Measurements from ENCODE around the gene CERS6. TPM values are rescaled to one million over a fixed set of nuclear protein-coding genes. Genes with fewer than 3 reads are reported as not detected.
"Not testable (repeated sequence)": the region's sequence is repeated elsewhere in the genome, so short reads cannot be mapped to it uniquely, and the experiment has no call there.

The CERS6 gene, protein sequence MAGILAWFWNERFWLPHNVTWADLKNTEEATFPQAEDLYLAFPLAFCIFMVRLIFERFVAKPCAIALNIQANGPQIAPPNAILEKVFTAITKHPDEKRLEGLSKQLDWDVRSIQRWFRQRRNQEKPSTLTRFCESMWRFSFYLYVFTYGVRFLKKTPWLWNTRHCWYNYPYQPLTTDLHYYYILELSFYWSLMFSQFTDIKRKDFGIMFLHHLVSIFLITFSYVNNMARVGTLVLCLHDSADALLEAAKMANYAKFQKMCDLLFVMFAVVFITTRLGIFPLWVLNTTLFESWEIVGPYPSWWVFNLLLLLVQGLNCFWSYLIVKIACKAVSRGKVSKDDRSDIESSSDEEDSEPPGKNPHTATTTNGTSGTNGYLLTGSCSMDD
- 10 to 100 TPM; 11.9 to 12.2 TPM for total RNA-seq

DNA sequence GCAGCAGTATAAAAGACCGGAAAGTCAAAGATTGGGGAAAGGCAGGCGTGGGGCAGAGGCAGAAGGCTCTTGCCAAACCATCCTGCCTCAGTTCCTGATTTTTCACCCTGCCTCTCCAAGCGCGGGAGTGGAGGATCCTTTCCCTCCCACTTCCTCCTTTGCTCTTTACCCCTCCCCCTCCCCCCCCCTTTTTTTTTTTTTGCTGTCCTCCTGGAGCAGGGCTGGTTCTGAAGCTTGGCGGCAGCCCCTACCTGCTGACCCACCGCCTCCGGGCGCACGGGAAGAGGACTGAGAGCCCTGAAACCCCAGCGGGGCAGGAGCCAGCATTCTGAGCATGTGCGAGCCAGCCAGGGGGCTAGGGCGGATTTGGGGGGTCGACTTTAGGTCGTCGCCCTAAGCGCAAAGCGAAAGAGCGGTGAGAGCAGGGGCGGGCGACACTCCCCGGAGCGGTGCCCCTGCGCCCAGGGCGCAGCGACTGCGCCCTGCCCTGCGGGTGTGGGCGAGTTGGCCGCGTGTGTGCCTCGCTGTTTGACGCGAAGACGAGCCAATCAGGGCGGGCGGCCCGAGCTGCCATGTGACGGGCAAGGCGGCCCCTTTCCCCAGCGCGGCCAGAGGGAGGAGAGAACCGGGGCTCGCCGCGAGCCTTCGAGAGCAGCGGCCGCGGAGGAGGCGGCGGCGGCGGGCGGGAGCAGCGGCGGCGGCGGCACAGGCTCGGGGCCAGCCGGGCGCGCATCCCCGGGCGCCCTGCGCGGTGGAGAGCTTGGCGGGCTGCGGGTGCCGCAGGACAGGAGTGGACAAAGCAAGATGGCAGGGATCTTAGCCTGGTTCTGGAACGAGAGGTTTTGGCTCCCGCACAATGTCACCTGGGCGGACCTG lies at the start of gene CERS6:
Gene CERS6, plus strand, starts transcription at position 628 of the 876 bp plus-strand sequence. Its CDS starts 177 bp downstream, at position 805.
- peaks cover 26% of the 10 kb centered on the region for H3K4me1 Mint-ChIP-seq
- no peaks in the 10 kb centered on the region for H3K9me3 Mint-ChIP-seq
- H3K4me3 Mint-ChIP-seq = no peak within 1 kb of the TSS
- peaks cover 7% of the 10 kb centered on the region for H3K36me3 Mint-ChIP-seq
- ATAC-seq (ENCODE audit: low read depth) = peak; percentile 95
- no peaks in the 10 kb centered on the region for H3K27me3 Mint-ChIP-seq
- H3K27ac Mint-ChIP-seq = peak within 1 kb of the TSS; percentile 80
- POLR2A ChIA-PET = interaction anchor here (0.8 to 1.8 kb wide), 6 partner anchors 10 to 301 kb away, joined by 3 to 12 read pairs (median 5); no protein-coding TSS in a partner anchor
- DNase-seq = peak; percentile 88

DNA sequence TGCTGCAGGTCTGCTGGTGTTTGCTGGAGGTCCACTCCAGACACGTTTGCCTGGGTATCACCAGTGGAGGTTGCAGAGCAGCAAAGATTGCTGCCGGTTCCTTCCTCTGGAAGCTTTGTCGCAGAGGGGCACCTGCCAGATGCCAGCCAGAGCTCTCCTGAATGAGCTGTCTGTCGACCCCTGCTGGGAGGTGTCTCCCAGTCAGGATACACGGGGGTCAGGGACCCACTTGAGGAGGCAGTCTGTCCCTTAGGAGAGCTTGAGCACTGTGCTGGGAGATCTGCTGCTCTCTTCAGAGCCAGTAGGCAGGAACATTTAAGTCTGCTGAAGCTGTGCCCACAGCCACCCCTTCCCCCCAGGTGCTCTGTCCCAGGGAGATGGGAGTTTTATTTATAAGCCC lies 43.8 kb upstream of the CERS6 start:
- H3K4me1 Mint-ChIP-seq; DNase-seq; H3K27ac Mint-ChIP-seq; H3K4me3 Mint-ChIP-seq; ATAC-seq (ENCODE audit: low read depth); H3K27me3 Mint-ChIP-seq; POLR2A ChIA-PET: not testable (repeated sequence)
- Mint-ChIP-seq H3K9me3 (peaks cover 24% of the 10 kb centered on the region), H3K36me3 (peaks cover 12% of the 10 kb centered on the region)

DNA sequence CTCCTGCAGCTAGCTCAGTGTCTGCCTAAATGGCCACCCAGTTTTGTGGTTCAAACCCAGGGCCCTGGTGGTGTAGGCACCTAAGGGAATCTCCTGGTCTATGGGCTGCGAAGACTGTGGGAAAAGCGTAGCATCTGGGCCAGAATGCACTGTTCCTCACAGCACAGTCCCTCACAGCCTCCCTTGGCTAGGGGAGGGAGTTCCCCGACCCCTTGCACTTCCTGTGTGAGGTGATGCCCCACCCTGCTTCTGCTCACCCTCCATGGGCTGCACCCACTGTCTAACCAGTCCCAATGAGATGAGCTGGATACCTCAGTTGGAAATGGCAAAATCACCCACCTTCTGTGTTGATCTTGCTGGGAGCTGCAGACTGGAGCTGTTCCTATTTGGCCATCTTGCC lies 43.0 kb upstream of the CERS6 start:
- POLR2A ChIA-PET, H3K27ac Mint-ChIP-seq, H3K27me3 Mint-ChIP-seq: not testable (repeated sequence)

DNA sequence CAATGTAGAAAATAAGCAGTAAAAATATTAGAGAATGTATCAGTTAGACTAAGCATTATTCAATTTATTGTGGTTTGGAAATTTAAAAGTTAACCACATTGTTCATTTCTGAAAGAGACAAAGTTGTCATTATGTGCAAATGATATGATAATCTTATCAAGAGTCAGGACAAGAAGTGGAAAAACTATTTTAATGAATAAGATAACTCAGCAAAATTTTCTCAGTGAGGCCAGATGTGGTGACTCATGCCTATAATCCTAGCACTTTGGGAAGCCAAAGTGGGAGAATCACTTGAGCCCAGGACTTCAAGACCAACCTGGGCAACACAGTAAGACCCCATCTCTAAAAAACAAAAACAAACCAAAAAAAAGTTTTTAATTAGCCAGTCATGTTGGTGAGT lies 39.5 kb upstream of the CERS6 start:
- H3K4me3 Mint-ChIP-seq = no peak overlapping the region
- peaks cover 2% of the 10 kb centered on the region for H3K27me3 Mint-ChIP-seq
- no peaks in the 10 kb centered on the region for H3K4me1 Mint-ChIP-seq
- POLR2A ChIA-PET = no interaction called here
- H3K36me3 Mint-ChIP-seq = peaks cover 16% of the 10 kb centered on the region
- DNase-seq = no peak
- H3K9me3 Mint-ChIP-seq = peaks cover 24% of the 10 kb centered on the region
- no peak for ATAC-seq (ENCODE audit: low read depth)
- H3K27ac Mint-ChIP-seq = no peak overlapping the region

More for the DNA sequence above, 43.0 kb upstream of the CERS6 start:
- DNase-seq; ATAC-seq (ENCODE audit: low read depth); H3K4me3 Mint-ChIP-seq; H3K4me1 Mint-ChIP-seq: not testable (repeated sequence)
- peaks cover 12% of the 10 kb centered on the region for H3K36me3 Mint-ChIP-seq
- peaks cover 23% of the 10 kb centered on the region for H3K9me3 Mint-ChIP-seq

DNA sequence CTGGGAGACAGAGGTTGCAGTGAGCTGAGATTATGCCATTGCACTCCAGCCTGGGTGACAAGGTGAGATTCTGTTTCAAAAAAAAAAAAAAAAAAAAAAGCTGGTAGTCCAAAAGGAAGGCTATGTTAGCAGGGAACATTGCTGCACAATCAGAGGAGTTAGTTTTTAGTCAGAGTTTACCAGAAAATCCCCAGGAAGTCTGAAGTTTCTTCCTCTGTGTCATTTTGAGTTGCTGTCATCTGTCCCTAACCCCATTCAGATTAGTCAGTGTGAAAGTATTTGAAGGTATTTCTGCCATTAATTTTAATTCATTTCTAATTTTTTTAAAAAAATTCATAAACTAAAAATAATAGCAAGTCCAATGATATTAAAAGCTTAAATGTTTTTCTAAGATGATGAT lies 33.5 kb upstream of the CERS6 start:
- ATAC-seq (ENCODE audit: low read depth) (no peak), DNase-seq (no peak)
- Mint-ChIP-seq H3K27ac (no peak overlapping the region), H3K9me3 (peaks cover 16% of the 10 kb centered on the region), H3K27me3 (no peaks in the 10 kb centered on the region), H3K4me3 (no peak overlapping the region), H3K4me1 (peaks cover 7% of the 10 kb centered on the region), H3K36me3 (peaks cover 16% of the 10 kb centered on the region)
- POLR2A ChIA-PET = no interaction called here

DNA sequence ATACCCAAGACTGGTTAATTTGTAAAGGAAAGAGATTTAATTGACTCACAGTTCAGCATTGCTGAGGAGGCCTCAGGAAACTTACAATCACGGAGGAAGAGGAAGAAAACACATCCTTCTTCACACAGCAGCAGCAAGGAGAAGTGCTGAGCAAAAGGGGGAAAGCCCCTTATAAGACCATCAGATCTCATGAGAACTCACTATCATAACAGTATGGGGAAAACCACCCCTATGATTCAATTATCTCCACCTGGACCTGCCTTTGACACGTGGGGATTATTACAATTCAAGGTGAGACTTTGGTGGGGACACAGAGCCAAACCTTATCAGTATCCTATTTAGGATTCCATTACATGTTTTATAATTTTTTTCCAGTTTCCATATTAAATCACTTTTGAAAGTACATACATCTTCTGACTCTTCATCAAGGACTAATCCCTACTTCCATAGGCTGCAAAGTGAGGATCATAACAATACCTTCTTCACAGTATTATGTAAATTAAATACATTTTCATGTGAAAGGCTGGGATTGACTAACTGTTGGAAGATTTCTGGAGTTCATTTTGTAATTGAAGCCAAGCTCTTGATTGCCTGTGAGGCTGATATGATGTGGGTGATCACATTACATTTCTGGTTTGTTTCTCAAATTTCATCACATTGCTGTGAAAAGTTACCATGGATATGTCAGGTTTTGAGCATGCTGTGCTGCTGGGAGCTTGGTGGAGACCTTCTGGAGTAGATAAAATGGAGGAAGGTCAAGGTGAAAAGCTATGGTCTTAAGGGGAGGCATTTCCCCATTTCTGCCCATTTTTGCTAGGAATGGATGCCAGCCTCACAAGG lies 31.7 kb upstream of the CERS6 start:
- H3K36me3 Mint-ChIP-seq = peaks cover 16% of the 10 kb centered on the region
- POLR2A ChIA-PET = no interaction called here
- peaks cover 19% of the 10 kb centered on the region for H3K9me3 Mint-ChIP-seq
- H3K27ac Mint-ChIP-seq = no peak overlapping the region
- no peak for ATAC-seq (ENCODE audit: low read depth)
- no peak for DNase-seq
- H3K4me1 Mint-ChIP-seq = peaks cover 7% of the 10 kb centered on the region
- H3K27me3 Mint-ChIP-seq = no peaks in the 10 kb centered on the region
- H3K4me3 Mint-ChIP-seq = no peak overlapping the region

DNA sequence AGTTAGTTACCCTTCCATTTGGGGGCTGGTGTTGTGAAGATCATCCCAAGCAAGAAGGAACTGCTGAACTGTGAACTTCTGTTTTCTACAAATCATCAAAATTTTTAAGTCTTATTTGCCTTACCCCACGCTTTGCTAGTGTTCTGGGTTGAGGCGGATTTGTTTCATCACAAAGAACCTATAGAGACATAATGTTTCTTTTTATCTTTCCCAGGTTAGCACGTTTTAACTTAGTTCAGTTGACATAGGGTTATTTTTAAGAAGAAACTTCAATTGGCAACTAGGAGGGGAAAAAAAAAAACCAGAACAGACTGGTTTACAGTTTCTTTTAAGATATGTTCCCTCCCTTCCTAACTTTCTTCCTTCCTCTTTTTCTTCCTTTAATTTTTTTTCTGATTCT lies 31.1 kb upstream of the CERS6 start:
- DNase-seq (no peak), ATAC-seq (ENCODE audit: low read depth) (no peak)
- Mint-ChIP-seq H3K4me3 (no peak overlapping the region), H3K4me1 (peaks cover 7% of the 10 kb centered on the region), H3K27me3 (no peaks in the 10 kb centered on the region), H3K27ac (no peak overlapping the region), H3K36me3 (peaks cover 15% of the 10 kb centered on the region), H3K9me3 (peaks cover 17% of the 10 kb centered on the region)
- POLR2A ChIA-PET = no interaction called here

DNA sequence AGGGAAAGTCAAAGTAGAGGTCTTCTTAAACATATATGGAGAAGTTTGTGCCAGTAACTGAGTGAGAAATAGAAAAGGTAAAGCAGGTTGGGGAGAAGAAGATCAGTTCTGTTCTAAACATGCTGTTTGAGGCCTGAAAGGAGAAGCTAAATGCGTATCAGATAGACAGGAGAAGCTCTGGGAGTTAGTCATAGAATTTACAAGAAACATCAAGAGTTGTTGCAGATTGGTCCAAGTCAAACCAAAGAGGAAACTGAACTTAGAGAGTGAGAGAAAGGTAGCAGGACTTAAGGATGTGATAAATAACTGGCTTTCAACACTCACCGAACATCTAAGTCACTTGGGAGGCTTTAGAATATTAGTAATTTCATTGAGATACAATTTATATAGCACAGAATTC lies 29.2 kb upstream of the CERS6 start:
- Mint-ChIP-seq H3K9me3 (peaks cover 14% of the 10 kb centered on the region), H3K36me3 (peaks cover 12% of the 10 kb centered on the region), H3K27me3 (no peaks in the 10 kb centered on the region), H3K4me3 (no peak overlapping the region), H3K27ac (no peak overlapping the region), H3K4me1 (peaks cover 8% of the 10 kb centered on the region)
- ATAC-seq (ENCODE audit: low read depth) = no peak
- no peak for DNase-seq
- POLR2A ChIA-PET = no interaction called here

DNA sequence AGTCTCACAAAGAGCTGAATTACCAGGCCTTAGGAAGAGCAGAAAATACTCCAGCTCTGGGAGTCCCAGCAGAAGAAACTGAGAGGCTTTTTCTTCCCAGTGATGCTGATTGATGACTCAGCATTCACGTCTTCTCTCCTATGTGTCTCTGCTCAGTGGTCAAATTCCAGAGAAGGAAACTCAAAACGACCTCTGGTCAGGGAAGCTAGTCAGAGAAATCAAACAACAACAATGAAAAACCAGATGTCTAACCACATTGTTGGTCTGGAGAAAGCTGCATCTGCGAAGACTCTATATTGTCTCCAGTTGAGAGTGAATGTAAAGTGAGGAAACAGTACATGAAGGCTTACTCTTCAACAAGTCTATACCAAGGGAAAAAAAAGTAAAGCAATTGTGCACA lies 28.6 kb upstream of the CERS6 start:
- no peak overlapping the region for H3K4me3 Mint-ChIP-seq
- DNase-seq = no peak
- no peak overlapping the region for H3K27ac Mint-ChIP-seq
- H3K36me3 Mint-ChIP-seq = peaks cover 12% of the 10 kb centered on the region
- peaks cover 12% of the 10 kb centered on the region for H3K4me1 Mint-ChIP-seq
- no peaks in the 10 kb centered on the region for H3K27me3 Mint-ChIP-seq
- peaks cover 14% of the 10 kb centered on the region for H3K9me3 Mint-ChIP-seq
- POLR2A ChIA-PET = no interaction called here
- ATAC-seq (ENCODE audit: low read depth) = no peak

DNA sequence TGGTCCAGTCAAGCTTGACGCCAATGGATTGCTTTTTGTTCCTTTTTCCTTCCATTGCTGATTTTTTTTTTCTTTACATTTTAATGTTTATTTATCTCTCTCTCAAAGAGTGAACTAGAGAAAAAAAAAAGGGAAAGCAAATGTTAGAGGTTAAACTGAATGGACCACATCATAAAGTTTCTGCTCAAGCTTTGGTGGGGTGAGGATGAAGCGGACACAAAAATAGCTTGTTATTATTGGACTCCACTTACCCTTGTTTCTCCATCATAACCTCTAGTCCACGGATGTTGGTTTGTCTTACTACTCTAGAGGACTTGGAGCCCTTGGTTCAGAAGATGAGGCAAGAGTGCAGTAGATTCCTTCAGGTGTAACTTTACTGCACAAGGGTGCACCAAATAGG lies 27.6 kb upstream of the CERS6 start:
- H3K4me3 Mint-ChIP-seq = no peak overlapping the region
- H3K9me3 Mint-ChIP-seq = peaks cover 12% of the 10 kb centered on the region
- DNase-seq (no peak), ATAC-seq (ENCODE audit: low read depth) (no peak)
- H3K27me3 Mint-ChIP-seq = no peaks in the 10 kb centered on the region
- H3K27ac Mint-ChIP-seq = no peak overlapping the region
- POLR2A ChIA-PET = no interaction called here
- H3K4me1 Mint-ChIP-seq = peaks cover 22% of the 10 kb centered on the region
- H3K36me3 Mint-ChIP-seq = peaks cover 9% of the 10 kb centered on the region

DNA sequence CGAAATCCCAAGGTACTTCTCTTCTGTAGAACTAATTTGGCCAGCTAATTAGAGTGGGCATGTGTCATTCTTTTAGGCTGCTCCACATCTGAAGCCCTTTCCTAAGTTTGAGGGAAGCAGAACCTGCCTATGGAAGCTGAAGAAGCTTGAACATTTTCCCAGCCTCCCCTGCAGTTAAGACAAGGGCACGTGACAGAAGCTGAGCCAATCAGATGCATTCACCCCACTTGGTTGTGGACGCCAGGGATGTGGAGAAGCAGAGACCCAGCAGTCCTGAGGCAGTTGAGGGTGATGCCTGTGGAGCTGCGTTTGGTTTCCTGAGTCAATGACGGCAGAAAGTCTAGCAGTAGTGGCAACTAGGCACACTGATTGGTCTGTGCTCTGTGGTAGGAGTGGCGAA lies 26.1 kb upstream of the CERS6 start:
- Mint-ChIP-seq H3K9me3 (peaks cover 5% of the 10 kb centered on the region), H3K4me3 (no peak overlapping the region), H3K4me1 (peaks cover 29% of the 10 kb centered on the region), H3K27me3 (no peaks in the 10 kb centered on the region), H3K36me3 (peaks cover 4% of the 10 kb centered on the region), H3K27ac (no peak overlapping the region)
- no peak for ATAC-seq (ENCODE audit: low read depth)
- POLR2A ChIA-PET = no interaction called here
- DNase-seq = no peak

DNA sequence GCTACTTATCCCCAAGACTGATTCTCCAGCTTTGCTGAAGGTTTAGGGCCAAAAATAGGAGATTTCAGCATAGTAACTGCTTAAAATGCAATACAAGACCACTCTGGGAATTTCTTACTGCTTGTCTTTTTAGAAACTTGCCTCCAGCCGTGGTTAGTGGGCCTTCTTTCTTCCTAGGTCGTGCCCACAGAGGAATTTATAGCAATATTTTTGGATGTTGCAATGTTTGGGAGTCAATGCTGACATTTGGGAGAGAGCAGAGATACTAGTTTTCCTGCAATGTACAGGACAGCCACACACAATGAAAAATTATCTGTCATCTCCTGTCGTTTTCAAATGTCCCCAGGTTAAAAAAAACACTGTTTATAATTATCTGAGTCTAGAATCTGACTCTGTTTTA lies 25.6 kb upstream of the CERS6 start:
- H3K27ac Mint-ChIP-seq = no peak overlapping the region
- H3K4me1 Mint-ChIP-seq = peaks cover 31% of the 10 kb centered on the region
- H3K9me3 Mint-ChIP-seq = peaks cover 5% of the 10 kb centered on the region
- no peak for ATAC-seq (ENCODE audit: low read depth)
- H3K27me3 Mint-ChIP-seq = no peaks in the 10 kb centered on the region
- POLR2A ChIA-PET = no interaction called here
- H3K4me3 Mint-ChIP-seq = no peak overlapping the region
- peaks cover 4% of the 10 kb centered on the region for H3K36me3 Mint-ChIP-seq
- DNase-seq = no peak

DNA sequence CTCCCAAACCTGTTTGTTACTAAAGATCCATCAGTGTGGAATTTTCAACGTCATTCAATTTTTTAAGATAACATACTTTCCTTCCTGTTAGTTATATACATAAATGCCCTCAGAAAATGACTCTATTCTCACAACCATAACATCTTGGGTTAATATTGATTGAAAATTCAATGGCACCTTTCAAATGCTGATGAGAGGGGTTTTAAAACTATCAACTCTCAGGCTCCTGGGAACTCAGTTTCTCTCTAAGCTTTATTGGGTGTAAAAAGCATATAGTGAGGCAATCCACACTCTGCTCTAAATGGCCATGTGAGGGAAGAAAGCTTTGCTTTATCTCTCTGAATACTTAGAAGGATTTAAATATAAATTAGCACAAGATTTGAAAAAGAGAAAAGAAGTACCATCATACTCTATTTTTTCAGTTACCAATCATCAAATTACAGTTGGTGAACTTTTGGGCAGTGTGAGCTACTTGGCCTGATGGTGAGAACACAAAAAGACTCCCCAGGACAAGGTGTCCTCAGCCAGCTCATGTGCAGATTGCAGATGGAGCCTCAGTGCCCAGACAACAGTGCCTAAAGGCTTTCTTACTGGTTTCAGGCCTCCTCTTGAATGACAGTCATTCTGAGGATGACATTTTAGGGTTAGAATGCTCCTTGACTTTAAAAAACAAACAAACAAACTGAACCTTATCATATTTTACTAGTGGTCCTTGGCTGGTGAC lies 24.6 kb upstream of the CERS6 start:
- H3K27ac Mint-ChIP-seq = no peak overlapping the region
- POLR2A ChIA-PET = no interaction called here
- peaks cover 28% of the 10 kb centered on the region for H3K4me1 Mint-ChIP-seq
- no peak for DNase-seq
- peaks cover 2% of the 10 kb centered on the region for H3K9me3 Mint-ChIP-seq
- peaks cover 2% of the 10 kb centered on the region for H3K36me3 Mint-ChIP-seq
- no peak overlapping the region for H3K4me3 Mint-ChIP-seq
- ATAC-seq (ENCODE audit: low read depth) = no peak
- no peaks in the 10 kb centered on the region for H3K27me3 Mint-ChIP-seq

Measured in activated naive CD8-positive, alpha-beta T cell treated with anti-CD3 and anti-CD28 coated beads, Interleukin-2, amount 10 ng/mL, durations not matched to agents 7 days and 5 days (primary cell).